ENCODE measurements around the gene SWAP70.

Gene SWAP70

DNA sequence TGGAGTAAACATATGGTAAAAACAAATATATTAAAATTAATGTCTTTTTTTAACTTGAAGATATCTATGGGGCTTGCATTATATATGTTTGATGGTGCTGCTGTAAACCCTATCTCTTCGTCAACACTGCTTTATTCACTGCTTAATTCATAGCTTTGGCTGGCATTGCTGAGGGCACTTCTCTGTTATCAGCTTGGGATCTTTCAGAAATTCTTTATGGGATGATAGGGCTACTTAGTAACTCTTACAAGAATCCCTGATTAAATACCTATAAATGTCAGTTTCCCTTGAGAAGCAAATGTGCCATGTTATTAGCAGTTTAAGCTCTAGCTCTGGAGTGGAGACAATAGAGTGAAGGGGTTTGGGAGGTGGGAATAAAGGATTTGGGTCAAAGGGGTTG lies 112.3 kb downstream of the SWAP70 start:
- no peak for DNase-seq (ENCODE audit: low read depth in 2 of 2)

DNA sequence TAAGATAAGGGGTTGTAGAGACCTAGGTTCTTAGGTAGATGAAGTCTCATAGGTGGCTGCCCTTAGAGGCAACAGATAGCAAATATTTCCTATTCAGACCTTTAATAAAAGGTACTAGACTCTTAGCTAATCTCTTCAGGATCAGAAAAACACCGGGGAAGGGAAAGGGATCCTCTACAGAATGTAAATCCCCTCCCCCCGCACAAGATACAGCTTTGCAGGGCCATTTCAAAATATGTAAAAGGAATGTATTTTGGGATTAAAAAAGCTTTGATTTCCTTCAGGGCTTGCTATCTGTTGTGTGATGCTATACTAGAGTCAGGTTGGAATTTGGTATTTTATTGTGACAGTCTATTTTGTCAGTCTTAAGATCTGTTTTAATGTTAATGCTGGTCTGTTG lies 113.2 kb downstream of the SWAP70 start:
- no peak for DNase-seq (ENCODE audit: low read depth in 2 of 2)

DNA sequence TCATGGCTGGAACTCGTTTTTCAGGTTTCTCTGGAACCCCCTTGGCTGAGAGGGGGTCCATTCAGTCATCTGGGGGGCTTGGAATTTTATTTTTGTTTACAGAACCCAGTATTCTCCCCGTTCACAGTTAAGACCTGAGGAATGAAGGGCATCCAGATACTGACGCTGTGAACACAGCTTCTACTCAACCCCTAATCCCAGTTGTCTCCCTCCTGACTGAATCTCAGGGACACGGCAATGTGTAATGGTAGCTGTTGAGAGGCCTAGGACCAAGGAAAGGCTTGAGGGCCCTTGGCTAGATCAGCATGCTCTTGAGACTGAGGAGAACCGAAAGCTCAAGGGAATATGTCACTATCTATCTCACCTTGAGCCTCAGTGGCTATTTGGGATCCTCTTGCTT lies 113.6 kb downstream of the SWAP70 start:
- no peak for DNase-seq (ENCODE audit: low read depth in 2 of 2)

DNA sequence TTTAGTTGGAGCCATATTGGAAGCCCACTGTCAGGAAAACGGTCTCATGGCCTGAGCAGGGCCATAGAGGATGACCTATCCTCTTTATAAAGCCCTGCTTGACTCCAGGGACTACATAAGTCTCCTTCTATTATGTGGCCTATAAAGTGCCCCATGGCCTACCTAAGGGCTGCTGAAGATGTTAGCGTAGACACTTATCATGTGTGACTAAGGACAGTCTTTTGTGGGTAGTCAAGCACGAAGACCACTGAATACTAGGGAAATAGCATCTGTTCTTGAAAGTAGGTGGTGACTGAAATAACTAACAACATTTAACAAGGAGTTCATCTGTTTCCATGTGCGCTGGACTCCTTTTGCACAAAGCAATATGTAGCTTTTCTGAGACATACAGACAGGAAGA lies 117.1 kb downstream of the SWAP70 start:
- no peak for DNase-seq (ENCODE audit: low read depth in 2 of 2)

DNA sequence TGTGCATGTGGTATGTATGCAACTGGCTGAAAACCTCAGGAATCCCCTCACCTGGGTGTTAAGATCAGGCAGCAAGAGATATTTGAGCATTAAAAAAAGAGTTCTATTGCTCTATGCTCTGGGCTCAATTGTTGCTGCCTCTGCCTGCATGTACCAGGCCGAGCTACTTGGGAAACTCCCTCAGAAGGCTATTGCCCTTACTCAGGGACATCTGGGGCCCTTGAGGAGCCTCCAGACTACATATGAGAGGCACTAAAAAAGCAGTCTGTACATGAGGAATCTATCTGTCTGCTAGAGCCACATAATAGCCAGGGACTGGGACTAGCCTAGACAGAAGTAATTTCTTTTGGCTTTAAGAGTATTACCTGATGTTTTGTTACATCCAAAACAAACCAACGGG lies 120.1 kb downstream of the SWAP70 start:
- DNase-seq (ENCODE audit: low read depth in 2 of 2), result no peak

DNA sequence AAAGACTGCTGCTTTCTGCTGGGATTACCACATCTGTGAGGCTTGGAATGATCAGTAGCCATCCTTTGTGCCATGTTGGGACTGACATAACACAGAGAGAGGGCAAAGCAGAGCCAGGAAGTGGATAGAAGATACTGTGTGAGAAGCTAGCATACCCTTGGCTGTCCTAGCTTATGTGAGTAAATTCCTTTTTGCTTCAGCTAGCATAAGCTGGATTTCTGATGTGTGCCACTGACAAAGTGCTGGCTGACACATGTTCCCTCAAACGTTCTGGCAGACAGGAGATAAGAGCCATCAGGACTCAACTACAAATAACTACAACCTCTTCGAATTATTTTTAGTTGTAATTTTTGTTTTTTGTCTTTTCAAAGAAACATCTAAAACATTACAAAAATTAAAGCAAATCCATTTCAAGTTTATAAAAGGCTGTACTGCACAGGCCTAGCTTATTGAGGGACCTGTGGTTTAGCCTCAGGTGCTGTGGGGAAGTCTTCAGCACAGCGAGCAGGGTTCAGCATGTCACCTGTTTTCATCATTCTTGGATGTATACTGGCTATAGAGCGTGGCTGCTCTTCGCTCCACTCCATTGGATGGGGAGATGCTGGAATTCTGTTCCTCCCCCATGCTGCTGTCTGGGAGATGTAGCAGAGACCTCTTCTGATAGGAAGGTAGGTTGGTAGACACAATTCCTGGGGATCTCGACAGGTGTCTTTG lies 120.9 kb downstream of the SWAP70 start:
- no peak for DNase-seq (ENCODE audit: low read depth in 2 of 2)

DNA sequence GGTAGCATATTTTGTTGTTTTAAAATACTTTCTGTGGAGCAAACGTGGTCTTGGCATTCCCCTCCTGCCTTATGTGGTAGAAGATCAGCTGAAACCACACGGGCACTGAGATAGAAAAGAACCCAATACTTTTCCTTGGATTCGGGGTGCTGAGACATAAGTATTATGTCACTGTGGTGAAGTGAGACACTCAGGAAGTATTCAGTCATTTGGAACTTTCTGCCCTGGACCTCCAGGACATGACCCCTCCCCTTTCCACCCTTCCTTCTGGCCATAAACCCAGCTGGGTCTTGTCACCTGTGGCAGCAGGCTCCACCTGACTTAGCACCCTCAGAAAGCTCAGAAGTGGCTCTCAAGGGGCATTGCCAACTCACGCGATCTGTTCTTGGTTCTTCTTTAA lies 123.4 kb downstream of the SWAP70 start:
- no peak for DNase-seq (ENCODE audit: low read depth in 2 of 2)

DNA sequence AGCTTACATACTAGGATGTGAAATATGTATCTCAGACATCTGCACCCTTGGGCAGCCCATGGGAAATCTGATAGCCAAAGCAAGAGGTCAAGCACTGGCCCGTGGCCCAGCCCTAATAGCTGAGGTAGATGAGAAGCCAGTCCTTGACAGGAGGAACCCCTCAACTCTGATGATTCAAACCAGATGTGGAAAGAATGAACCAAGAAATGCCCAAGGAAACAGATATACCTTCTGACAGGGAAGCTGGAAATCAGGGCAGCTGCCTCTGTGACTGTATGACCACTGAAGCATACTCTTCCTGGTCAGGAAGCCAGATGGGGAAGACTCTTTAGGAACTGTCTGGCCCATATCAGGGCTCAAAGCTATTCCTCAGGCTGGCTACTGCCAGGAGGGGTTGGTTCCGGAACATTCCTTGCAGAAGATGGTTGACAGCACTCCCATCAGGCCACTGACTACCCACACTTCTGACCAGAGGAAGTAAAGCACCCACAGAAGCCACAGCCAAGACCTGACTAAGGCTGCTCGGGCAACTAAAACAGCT lies 124.2 kb downstream of the SWAP70 start:
- no peak for DNase-seq (ENCODE audit: low read depth in 2 of 2)

DNA sequence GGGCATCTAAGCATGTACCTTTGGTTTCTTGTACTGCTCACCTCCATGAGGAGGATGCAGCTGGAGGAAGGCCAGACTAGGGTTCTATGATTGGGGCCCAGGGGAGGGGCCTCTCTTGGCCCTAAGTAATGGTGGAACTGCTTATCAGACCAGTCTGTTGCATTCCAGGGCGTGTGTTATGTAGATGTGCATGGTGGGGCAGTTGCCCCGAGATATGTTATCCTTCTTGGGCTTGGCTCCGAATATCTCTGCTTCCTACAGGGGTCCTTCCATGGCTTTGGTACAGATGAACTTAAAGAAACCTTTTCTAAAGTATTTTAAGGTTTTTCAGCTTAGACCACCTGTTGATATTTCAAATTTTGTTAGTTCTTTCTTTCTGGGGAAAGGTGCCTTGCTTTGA lies 126.0 kb downstream of the SWAP70 start:
- no peak for DNase-seq (ENCODE audit: low read depth in 2 of 2)

DNA sequence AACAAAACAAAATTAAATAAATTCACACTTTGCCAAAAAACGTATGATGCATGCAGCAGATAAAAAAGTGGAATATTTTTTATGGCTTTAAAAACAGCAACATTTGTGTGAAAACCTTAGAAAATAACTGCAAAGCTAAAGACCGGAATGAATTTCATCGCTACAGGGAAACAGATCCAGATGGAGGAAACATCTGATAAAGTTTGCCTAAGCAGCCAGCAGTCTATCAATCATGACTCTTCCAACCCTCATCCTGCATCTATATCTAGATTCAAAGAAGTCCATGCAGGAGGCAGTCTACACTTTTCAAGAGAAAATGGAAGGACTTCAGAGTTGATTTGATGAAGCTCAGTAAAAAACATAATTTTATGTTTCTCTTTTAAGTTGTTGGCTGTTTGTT lies 126.8 kb downstream of the SWAP70 start:
- no peak for DNase-seq (ENCODE audit: low read depth in 2 of 2)

DNA sequence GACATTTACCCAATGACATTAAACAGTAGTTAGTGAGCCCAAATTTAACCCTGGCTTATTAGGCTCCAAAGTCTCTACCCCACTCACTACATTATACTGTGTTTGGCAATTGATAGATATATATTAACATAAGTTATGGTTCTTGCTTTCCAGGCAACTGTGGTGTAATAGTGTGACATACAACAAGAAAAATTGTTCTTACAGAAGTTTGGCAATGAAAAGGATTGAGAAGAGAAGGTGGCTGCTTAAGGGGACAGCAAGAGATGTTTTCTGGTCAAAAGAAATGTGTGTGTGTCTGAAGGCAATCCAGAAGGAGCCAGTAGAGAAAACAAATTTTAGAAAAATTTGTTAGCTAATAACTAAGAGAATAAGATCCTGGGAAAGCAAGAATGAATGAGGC lies 132.4 kb downstream of the SWAP70 start:
- DNase-seq (ENCODE audit: low read depth in 2 of 2), result no peak

DNA sequence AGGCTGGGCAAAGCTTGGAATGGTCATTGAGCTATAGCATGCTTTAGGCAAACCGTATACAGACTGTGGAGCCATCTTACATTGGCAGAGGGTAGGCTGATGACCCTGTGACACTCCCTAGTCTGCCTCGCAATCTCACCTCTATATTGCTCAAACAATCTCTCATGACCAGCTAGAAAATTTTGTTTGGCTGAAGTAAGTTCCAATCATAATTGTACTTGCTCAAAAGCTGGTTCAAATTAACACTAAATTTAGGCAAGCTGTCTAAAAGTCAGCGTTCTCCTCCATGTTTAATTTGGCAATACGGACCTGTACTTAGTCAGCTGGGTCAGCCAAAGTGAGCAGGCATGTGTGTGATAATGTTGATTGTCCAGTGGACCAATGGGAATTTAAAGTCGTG lies 133.0 kb downstream of the SWAP70 start:
- no peak for DNase-seq (ENCODE audit: low read depth in 2 of 2)

DNA sequence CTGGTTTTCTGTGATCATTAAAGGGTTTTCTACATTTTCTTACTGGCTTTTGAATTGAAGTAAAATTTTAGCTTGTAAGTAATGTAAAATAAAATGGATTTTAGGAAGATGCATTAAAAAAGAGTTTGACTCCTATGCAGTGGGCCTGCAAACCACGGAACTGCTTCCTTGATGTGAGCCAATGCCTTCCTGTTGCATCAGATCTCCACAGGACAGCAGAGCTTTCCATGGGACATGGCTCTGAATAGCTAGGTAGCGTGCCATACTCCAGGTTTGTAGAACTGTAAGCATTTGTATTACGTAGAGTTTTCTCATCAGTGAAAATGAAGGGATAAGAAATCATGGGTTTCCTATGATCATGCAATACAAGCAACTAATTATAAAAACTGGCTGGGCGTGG lies 133.4 kb downstream of the SWAP70 start:
- DNase-seq (ENCODE audit: low read depth in 2 of 2), result no peak

DNA sequence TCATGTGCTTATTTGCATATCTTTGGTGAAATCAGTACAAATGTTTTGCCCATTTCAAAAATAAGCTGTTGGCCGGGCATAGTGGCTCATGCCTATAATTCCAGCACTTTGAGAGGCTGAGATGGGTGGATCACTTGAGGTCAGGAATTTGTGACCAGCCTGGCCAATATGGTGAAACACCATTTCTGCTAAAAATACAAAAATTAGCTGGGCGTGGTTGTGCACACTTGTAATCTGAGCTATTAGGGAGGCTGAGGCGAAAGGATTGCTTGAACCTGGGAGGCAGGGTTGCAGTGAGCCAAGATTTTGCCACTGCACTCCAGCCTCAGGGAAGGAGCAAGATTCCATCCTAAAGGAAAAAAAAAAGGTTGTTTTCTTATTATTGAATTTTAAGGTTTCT lies 136.0 kb downstream of the SWAP70 start:
- DNase-seq (ENCODE audit: low read depth in 2 of 2), result no peak

DNA sequence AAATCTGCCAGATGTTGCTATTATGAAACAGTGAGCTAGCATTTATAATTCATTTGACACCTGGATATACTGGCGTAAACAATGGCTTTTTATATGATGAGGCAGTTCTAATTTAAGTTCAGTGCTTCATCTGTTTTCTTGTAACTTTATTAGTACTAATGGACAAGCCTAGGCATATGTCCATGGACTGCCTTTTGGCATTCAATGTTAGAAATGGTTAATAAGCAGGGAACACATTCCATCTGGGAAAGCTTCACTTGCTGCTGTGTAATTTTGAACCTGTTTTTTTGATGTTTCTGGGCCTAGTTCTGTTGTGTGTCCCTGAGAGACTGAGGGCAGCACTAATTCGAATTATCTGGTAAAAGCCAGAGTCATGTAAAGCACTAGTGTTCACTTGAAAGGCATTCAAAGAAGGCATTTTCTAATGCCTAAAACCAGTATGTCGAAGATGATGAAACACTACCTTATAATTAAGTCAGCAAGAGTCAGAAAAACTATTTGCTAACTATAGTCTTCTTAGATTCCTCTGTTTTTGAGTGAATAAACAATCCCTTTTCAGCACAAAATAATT lies 138.5 kb downstream of the SWAP70 start:
- no peak for DNase-seq (ENCODE audit: low read depth in 2 of 2)
